Measurements from ENCODE around the gene MTHFD1L. TPM values are rescaled to one million over a fixed set of nuclear protein-coding genes. Genes with fewer than 3 reads are reported as not detected.
A peak's percentile ranks its signal among the peaks of the same experiment; 100 is the strongest.

Gene MTHFD1L
- total and polyA plus RNA-seq, 2 of the 4 experiments (the other 2 are of a cell fraction): 43.5 to 53.2 TPM

- TF ChIP-seq MXI1 (IDR thresholded peaks at IDR 0.05; ENCODE audit: borderline replicate concordance, low read depth, low read length): no peak
- TF ChIP-seq POLR2A (IDR thresholded peaks at IDR 0.05; ENCODE audit: low read depth, low read length): peak; percentile 47; the same call in 1 of the 2 replicates
- TF ChIP-seq RFX5 (IDR thresholded peaks at IDR 0.05; ENCODE audit: low read depth, low read length): no peak
- peak; percentile 66 for TF ChIP-seq CEBPB (IDR thresholded peaks at IDR 0.05; ENCODE audit: low read depth, low read length)
These were observed 147.1 kb downstream of the MTHFD1L start (continued) for GRCh38 chr6:151012321-151013294.
